Left ventricle myocardium inferior (tissue), 1 donor: ENCODE results near the gene ISOC2. TPM values are rescaled to one million over a fixed set of nuclear protein-coding genes. Genes with fewer than 3 reads are reported as not detected.

Source experiments
- DNase-seq: peaks from one replicate; pipeline ENCODE4 v3.0.0-alpha.2; 2020
- H3K27ac ChIP-seq: fragments of 200-600 bp; replicated peaks from 2 replicates; pipeline ENCODE4 v1.8.0; 2021
- H3K27me3 ChIP-seq: fragments of 200-600 bp; 2 replicates; pipeline ENCODE4 v1.8.0; 2021; ENCODE audit warnings: low read depth
- H3K36me3 ChIP-seq: fragments of 200-600 bp; 2 replicates; pipeline ENCODE4 v1.8.0; 2021
- H3K4me1 ChIP-seq: fragments of 200-600 bp; 2 replicates; pipeline ENCODE4 v1.8.0; 2021
- H3K4me3 ChIP-seq: fragments of 200-600 bp; 2 replicates; pipeline ENCODE4 v1.8.0; 2021; ENCODE audit warnings: mild to moderate bottlenecking, moderate library complexity
- H3K9me3 ChIP-seq: fragments of 200-600 bp; replicated peaks from 2 replicates; pipeline ENCODE4 v1.8.0; 2021
- CTCF ChIP-seq: fragments of 200-600 bp; IDR thresholded peaks from 2 replicates; pipeline ENCODE4 v1.8.0; 2021; ENCODE audit warnings: antibody characterized with exemption, mild to moderate bottlenecking, borderline replicate concordance
- intact Hi-C: fragments of 100-400 bp; cut with micrococcal nuclease; formaldehyde crosslinking; loops from one replicate; pipeline ENCODE4 v1.11.0; 2022
- total RNA-seq: library from RNA; stranded (reverse); fragmentation: NEBNext Ultra II Directional; extraction: Animal tissue kit (Norgen Biotek cat#: 25700); gene quantifications from one replicate; pipeline ENCODE4 v1.2.1, GENCODE V29; 2021
- donor health status: DM: no; HTN: yes; CAD: no; lungs with severe emphysema.

The ISOC2 gene
- total RNA-seq, 1 donor from 2014 or later, result 52.6 TPM

- Histone ChIP-seq H3K27me3 (no peaks in the 10 kb centered on the region), H3K36me3 (peaks cover 35% of the 10 kb centered on the region), H3K4me1 (peaks cover 21% of the 10 kb centered on the region), H3K27ac (no peak overlapping the region), H3K4me3 (peak overlapping the region; percentile 98), H3K9me3 (no peaks in the 10 kb centered on the region)
- DNase-seq, result no peak
- TF ChIP-seq CTCF, result no peak
- intact Hi-C loops, result no loop called here
Measured at GRCh38 chr19:55406091-55406825, 55.2 kb downstream of the ISOC2 start.

- Histone ChIP-seq H3K36me3 (peaks cover 39% of the 10 kb centered on the region), H3K4me1 (peaks cover 21% of the 10 kb centered on the region), H3K27ac (no peak overlapping the region), H3K4me3 (no peak overlapping the region), H3K27me3 (no peaks in the 10 kb centered on the region), H3K9me3 (no peaks in the 10 kb centered on the region)
- no peak for TF ChIP-seq CTCF
- intact Hi-C loops, result no loop called here
- no peak for DNase-seq
Measured at GRCh38 chr19:55405638-55406037, 55.8 kb downstream of the ISOC2 start.

Other genes with a start within 250 kb of the ISOC2 start
- gene TMEM86B, start 232.9 kb downstream of the ISOC2 start, total RNA-seq, result 2.1 TPM
- gene PPP6R1, start 202.6 kb downstream of the ISOC2 start, total RNA-seq, result 39.8 TPM
- 29.0 TPM for gene HSPBP1, start 181.5 kb downstream of the ISOC2 start, total RNA-seq
- gene BRSK1, start 177.6 kb downstream of the ISOC2 start, total RNA-seq, result 3.0 TPM
- 2.0 TPM for gene TMEM150B, start 136.3 kb downstream of the ISOC2 start, total RNA-seq
- gene KMT5C, start 121.8 kb downstream of the ISOC2 start, total RNA-seq, result 5.1 TPM
- not detected for gene COX6B2, start 106.9 kb downstream of the ISOC2 start, total RNA-seq
- gene GARIN5B, start 98.4 kb downstream of the ISOC2 start, total RNA-seq, result not detected
- gene IL11, start 91.2 kb downstream of the ISOC2 start, total RNA-seq, result not detected
- not detected for gene TMEM190, start 84.8 kb downstream of the ISOC2 start, total RNA-seq
- gene TMEM238, start 77.3 kb downstream of the ISOC2 start, total RNA-seq, result 0.69 TPM
- gene RPL28, start 75.7 kb downstream of the ISOC2 start, total RNA-seq, result 559 TPM
- gene UBE2S, start 53.9 kb downstream of the ISOC2 start, total RNA-seq, result 33.2 TPM
- gene SHISA7, start 18.3 kb downstream of the ISOC2 start, total RNA-seq, result not detected
- not detected for gene C19orf85, start 3.1 kb upstream of the ISOC2 start, total RNA-seq
- 5.4 TPM for gene ZNF628, start 15.0 kb upstream of the ISOC2 start, total RNA-seq
- gene NAT14, start 23.5 kb upstream of the ISOC2 start, total RNA-seq, result 5.2 TPM
- 3.7 TPM for gene SSC5D, start 26.8 kb upstream of the ISOC2 start, total RNA-seq
- gene SBK2, start 75.5 kb upstream of the ISOC2 start, total RNA-seq, result 6.5 TPM
- gene SBK3, start 83.9 kb upstream of the ISOC2 start, total RNA-seq, result 21.1 TPM
- 11.5 TPM for gene ZNF579, start 119.2 kb upstream of the ISOC2 start, total RNA-seq
- gene FIZ1, start 137.9 kb upstream of the ISOC2 start, total RNA-seq, result 16.0 TPM
- gene ZNF524, start 138.6 kb upstream of the ISOC2 start, total RNA-seq, result 15.6 TPM
- 17.0 TPM for gene ZNF865, start 144.0 kb upstream of the ISOC2 start, total RNA-seq
- gene ZNF784, start 162.9 kb upstream of the ISOC2 start, total RNA-seq, result 13.2 TPM
- 11.8 TPM for gene ZNF580, start 179.4 kb upstream of the ISOC2 start, total RNA-seq
- gene ZNF581, start 182.0 kb upstream of the ISOC2 start, total RNA-seq, result 7.1 TPM
- 14.6 TPM for gene CCDC106, start 186.6 kb upstream of the ISOC2 start, total RNA-seq
- gene U2AF2, start 193.4 kb upstream of the ISOC2 start, total RNA-seq, result 74.0 TPM
- gene EPN1, start 213.6 kb upstream of the ISOC2 start, total RNA-seq, result 205 TPM